NCI-H187 treated with DMSO at 0.1 percent for 48 hours (cell line): ENCODE measurements around the gene STIMATE.

Experiments used
- DNase-seq: peaks from one replicate; lab custom pipeline; 2025; lab: John Stamatoyannopoulos, UW

STIMATE gene

DNA sequence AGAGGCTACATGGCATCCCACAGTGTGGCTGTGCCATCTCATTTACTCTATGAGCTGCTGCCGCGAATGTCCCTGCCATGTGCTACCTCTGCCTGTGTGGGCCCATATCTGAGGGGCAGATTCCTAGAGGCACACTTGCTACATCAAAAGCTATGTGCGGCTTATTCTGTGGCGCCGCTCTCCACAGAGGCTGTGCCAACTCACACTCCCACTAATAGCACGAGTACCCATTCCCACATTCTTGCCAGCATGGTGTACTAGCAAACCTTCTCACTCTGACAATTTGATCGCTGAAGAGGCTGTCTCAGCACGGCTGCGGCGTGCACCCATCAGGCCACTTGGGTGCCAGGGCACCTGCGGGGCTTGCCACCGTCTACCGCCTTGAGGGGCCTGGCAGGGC lies 31.4 kb downstream of the STIMATE start:
- no peak for DNase-seq

DNA sequence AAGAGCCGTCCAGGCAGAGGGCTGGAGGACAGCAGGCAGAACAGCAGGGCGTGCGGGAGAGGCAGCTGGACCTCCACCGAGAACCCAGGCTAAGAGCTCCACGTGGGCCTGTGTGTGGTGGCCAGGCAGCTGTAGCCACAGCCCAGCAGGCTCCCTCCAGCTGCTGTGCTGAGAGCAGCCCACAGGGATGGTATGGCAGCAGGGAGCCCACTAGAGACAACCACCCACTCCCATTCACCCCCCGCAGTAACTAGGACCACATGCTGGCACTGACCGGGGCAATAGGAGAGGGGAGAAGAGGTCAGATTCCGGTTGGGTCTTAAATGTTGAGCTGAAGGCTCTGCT lies 37.0 kb downstream of the STIMATE start:
- DNase-seq, result no peak

- no peak for DNase-seq
These were observed 37.5 kb downstream of the STIMATE start for GRCh38 chr3:52859686-52860423.

DNA sequence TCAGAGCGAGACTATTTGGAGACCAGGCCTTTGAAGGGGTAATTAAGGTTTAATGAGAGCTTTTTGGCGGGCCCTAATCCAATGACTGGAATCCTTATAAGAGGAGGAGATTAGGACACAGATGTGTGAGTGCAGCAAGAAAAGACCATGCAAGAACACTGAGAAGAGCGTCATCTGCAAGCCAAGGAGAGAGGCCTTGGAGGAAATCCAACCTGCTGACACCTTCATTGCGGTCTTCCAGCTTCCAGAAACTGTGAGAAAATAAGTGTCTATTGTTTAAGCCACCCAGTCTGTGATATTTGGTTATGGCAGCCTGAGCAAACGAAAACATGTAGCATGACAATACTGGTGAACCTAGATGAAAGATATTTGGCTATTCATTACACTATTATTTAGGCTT lies 39.5 kb downstream of the STIMATE start:
- no peak for DNase-seq

- DNase-seq, result no peak
These were observed 40.2 kb downstream of the STIMATE start for GRCh38 chr3:52857133-52857532.

GRCh38 chr3:52856666-52857065 lies 40.7 kb downstream of the STIMATE start:
- DNase-seq, result no peak

DNA sequence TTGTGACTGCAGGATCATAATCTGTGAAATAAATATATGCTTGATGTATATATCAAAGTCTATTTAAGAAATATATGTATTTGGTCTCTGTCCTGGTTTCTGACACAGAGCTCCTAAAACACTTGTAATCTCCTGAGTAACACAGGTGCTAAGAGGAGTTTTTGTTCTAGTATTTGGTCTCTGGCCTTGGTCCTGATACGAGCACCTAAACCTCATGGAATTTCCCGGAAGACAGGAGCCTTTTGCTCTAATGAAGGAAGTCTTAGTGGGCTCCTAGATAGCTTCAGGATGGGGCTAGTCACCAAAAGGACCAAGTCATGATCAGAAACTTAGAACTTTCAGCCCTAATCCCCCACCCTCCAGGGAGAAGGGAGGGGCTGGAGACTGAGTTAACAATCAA lies 43.3 kb downstream of the STIMATE start:
- no peak for DNase-seq

DNA sequence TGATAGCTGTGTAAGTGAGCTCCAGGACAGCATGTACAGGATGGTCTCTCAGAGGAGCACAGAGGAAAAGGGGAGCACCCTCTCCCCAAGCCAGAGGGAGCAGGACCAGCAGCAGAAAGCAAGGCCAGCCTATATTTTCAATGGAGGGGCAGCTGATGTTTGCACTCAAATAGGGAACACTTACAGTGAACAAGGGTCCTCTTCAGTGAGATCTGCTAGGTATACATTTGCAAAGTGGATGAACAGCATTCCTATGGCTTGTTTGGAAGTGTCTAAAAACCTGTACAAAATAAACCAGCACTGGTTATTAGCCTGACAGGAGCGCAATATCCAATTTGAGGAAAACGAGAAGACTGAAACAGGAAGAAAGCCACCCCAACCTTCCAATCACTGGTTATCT lies 44.9 kb downstream of the STIMATE start:
- no peak for DNase-seq

- DNase-seq, result no peak
These were observed 46.0 kb downstream of the STIMATE start for GRCh38 chr3:52851348-52851747.

DNA sequence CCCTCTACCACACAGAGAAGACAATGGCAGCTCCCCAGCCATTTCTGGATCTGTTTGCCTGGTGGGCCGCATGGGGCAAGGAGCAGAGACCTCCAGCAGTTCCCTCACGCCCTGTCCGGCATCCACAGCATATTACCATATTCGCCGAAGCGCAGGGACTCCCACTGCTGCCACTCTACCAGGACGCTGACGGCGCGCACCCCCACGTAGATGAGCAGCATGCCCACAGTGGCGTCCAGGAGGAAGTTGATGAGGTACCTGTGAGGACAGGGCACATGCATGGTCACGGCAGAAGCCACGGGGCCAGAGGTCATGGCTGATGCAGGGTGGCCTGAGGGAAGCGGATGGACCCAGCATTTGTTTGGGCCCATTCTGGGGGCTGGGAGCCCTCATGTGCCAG lies 47.7 kb downstream of the STIMATE start:
- DNase-seq, result no peak

- DNase-seq, result no peak
These were observed 48.7 kb downstream of the STIMATE start for GRCh38 chr3:52848617-52849016.

GRCh38 chr3:52847726-52848125 lies 49.6 kb downstream of the STIMATE start:
- DNase-seq, result no peak

GRCh38 chr3:52847241-52847640 lies 50.1 kb downstream of the STIMATE start:
- DNase-seq, result no peak

GRCh38 chr3:52846432-52846965 lies 50.8 kb downstream of the STIMATE start:
- DNase-seq, result no peak

DNA sequence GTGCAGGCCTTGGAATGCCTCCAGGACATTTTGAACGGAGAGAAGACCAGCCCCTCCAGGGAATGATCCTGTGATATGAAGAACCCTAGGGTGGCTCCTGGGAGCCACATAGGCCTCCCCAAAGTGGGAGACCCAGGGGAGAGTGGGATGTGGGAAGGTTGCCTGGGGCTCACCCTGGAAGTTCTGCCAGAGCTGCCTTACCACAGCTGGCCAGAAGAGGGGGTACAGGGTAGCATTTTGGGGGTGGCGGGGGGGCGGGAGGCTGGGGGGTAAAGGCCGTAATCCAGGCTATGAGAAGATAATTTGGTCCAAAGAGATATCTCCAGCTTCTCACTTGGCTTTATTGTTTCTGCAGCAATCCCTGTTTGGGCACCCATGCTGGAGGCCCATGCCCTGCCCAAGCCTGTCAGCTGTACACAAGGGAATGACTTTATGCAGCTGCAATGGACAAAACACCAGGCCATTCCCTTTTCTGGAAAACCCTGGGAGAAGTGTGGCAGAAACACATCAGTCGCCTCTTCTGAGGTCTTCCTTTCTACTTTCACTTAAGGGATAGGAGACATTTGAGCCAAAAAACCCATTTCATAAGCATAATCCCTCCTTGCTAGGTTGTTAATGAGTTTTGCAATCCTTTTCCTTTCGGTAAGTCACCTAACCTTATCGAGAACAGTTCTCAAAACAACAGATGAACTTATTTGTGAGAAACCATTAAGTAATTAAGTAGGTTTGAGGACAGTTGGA lies 51.5 kb downstream of the STIMATE start:
- no peak for DNase-seq

DNA sequence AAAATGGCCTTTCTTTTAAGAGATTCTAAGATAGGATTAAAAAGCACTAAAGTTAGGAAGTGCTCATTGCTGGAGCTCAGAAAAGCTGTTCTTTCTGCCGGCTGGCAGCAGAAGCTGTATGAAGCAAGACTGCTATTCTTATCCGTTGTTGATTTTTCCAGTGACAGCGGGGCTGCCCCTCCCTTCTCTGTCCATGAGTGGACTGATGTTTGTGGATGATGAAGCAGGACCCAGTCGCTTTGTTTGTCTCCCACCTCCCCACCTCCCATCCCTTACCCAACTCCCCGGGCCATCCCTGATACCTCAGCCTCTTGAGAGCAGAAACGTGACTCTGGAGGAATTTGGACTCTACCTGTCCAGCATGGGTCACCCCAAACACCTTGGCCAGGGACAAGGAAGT lies 52.2 kb downstream of the STIMATE start:
- DNase-seq, result no peak

DNA sequence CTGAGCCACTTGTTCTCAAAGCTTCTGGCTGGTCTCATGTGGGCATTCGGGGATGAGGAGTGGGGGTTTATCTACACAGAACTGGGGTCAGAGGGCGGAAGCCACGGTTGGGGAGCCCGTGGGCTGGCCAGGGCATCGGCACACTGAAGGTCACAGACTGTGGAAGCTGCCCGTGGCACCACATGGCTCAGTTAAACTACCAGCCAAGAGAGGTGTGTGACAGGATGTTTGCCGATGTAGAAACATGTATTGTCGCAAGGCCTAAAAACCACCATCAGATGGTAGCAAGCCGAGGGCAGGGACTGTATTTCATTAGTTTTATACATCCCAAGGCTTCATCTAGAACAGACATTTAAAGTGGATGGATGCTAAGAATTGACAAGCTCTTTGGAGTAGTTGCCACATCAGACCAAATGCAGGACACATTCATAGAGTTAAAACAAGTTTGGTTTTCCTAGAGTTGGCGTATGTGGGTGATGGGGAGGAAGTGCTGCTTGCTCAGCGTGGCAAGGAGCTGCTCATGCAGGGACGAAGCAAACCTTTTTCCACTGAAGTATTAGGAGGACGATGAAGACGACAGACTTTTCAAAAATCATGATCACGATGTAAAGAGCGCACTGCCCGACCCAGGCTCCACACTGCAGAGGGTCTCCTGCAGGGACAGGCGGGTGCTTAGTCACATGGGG lies 52.9 kb downstream of the STIMATE start:
- no peak for DNase-seq

- DNase-seq, result no peak
These were observed 53.5 kb downstream of the STIMATE start for GRCh38 chr3:52843881-52844280.

DNA sequence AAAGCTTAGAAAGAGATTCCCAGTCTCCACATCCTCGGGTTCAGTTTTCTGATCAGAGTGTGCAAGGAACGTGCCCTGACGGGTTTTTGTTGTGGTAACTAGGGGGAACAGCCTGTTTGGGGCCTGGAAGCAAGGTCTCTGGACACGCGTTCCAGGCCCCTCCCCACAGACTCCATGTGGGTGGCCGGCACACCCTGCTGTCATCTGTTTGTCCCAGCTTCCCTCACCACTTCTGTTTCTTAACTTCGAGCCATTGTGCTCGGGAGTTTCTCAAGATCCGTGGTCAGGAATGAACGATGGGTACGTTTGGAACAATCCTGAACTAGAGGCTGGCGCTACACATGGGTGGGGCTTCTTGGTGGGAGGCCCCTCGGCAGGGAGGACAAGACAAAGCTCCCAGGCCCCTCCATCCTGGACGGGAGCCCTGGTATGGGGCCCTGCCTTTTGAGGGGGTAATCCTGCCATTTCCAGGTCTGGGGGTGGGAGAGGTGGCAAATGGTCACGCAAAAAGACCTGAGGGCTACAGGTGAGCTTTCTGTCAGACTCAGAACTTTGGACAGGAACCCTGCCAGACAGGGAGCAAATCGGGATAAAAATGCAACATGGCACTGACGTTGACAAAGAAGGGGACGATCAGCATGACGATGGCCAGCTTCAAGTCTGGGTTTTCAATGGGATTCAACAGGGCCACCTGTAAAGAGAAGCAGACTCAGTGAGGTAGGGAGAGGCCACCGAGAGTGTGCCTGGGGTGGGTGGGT lies 54.1 kb downstream of the STIMATE start:
- no peak for DNase-seq

DNA sequence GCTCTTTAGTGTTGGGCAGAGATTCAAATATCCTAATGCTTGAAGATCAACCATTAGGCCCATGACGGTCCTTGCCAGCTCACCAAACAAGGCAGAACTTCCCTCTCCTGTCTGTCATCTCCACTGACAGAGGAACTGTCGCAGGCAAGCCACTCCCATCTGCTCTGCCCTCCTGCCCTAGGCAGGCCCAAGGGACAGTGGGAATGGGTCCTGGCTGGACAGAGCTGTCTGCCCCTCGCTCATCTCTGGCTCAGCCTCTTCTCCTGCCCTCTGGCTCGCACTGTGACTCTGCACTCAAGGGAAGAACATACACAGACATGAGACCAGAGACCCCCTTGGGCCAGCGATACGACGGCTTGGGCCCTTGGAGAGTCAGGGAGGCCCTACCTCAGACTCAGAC lies 54.9 kb downstream of the STIMATE start:
- DNase-seq, result no peak

GRCh38 chr3:52841981-52842340 lies 55.4 kb downstream of the STIMATE start:
- DNase-seq, result no peak
